ENCODE results near the gene MYL6.

MYL6 gene

DNA sequence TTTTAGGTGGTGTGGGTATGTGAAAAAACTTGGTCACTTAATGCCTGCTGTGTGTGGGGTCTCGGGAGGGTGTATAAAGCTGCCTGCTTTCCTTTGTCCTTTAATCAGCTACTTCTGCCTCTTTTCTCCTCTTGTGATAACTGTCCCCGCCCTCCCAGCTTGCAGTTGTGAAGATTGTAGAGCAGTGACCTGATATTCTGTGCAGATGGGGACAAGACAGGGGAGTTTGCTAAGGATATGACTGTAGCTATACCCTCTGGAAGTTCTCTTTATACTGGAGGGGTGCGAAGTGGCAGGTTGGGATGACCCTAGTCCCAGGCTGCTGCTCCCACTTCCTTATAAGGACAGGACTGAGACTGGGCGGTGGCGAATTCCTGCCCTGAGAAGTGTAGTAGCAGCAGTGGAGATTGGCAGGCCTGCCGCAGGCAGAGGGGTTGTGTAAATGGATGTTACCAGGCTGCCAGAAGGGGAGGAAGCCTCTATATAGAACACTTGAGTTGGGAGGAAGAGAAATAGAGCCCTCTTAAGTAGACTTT lies 835 bp downstream of the MYL6 start:
- no peak for FAIRE-seq

DNA sequence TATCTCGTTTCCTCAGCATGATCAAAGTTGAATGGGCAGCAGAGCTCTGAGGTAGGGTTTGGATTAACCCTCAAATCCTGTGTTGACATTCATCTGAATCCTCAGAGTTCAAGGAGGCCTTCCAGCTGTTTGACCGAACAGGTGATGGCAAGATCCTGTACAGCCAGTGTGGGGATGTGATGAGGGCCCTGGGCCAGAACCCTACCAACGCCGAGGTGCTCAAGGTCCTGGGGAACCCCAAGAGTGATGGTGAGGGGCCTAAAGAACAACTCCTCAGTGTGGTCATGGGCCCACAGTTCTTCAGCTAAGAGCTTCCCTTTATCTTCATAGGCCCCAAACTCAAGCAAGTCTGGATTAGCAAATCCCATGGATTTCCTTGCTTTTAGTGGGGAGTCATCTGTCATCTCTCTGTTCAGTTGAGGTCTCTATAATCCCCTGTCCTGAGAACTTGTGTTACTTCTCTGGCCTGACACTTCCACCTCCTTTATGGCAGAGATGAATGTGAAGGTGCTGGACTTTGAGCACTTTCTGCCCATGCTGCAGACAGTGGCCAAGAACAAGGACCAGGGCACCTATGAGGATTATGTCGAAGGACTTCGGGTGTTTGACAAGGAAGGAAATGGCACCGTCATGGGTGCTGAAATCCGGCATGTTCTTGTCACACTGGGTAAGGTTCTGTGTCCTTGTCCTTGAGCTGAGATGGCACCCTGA lies 1.5 kb downstream of the MYL6 start:
- no peak for FAIRE-seq

DNA sequence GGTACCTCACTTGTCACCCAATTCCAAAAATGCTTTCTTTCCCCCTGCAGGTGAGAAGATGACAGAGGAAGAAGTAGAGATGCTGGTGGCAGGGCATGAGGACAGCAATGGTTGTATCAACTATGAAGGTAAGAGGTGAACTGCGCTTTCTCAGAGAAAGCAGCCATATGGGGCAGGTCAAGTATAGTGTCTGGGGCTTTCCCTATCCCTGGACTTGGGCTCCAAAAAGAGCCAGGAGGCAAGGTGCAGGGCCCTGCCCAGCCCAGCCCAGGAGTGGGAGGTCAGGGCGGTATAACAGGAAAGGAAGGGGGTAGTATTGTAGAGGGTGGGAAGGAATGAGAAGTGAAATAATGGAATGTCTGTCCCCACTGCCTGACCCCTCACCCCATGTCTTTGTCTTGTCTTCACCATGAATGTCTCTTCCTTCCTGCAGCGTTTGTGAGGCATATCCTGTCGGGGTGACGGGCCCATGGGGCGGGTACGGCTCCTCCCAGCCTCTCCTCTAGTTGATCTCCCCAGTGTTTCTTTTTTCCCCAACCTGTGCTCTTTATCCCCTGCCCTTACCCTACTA lies 2.1 kb downstream of the MYL6 start:
- no peak for FAIRE-seq

DNA sequence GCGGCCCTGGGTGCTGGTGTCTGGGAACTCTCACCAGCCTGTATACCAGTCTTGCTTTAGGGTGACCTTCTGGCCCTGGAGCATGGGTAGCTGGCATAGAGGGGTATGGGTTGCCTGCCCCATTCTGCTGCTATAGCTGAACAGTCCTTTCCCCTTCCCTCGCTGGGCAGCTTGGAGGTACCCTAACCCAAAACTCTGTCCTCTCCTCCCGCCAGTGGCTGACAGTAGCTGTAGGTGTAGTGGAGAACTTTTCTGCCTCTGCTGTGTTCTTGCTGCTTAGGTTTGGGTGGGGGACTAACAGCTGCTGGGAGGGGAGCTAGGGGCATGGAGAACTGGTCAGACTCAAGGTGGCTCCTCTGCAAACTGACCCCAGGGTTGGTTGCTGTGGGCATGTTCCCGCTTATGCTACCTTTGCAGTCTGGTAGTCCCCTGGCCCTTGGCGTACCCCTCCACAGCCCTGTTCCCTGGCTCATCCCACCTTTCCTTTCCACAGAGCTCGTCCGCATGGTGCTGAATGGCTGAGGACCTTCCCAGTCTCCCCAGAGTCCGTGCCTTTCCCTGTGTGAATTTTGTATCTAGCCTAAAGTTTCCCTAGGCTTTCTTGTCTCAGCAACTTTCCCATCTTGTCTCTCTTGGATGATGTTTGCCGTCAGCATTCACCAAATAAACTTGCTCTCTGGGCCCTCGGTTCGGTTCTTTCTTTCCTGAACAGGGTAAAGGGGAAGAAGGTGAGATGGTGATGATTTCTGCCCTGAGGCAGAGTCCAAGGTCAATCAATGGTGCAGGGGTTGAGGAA lies 2.9 kb downstream of the MYL6 start:
- FAIRE-seq = no peak

DNA sequence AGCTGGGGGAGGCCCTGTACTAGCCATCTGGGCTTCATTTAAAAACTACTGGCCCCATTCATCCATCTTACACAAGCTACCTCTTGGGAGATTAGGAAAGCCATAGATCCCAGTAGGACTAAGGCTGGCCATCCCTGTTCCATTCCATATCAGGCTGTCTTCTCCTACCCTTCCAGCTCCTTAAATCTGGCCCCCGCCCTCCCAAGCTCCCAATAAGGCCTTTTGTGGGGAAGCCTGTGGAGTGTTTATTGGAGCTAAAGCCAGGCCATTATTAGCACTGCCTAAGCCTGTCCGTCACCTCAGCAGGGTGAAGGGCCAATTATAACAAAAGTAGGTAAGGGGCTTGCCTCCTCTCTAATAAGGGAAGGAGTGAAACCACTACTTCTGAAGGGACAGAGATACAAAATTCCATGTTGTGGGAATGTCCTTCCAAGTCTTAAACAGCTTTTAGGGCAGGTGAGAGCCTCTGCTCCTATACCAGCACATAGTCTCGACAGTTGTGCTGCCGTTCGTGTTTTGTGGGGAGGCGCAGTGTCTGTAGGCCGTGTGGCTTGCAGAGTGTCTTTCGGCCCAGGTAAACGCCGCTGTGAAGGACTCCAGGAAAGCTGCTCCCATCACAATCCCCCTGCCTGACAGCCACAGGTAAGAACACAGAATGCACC lies 3.7 kb downstream of the MYL6 start:
- no peak for FAIRE-seq

DNA sequence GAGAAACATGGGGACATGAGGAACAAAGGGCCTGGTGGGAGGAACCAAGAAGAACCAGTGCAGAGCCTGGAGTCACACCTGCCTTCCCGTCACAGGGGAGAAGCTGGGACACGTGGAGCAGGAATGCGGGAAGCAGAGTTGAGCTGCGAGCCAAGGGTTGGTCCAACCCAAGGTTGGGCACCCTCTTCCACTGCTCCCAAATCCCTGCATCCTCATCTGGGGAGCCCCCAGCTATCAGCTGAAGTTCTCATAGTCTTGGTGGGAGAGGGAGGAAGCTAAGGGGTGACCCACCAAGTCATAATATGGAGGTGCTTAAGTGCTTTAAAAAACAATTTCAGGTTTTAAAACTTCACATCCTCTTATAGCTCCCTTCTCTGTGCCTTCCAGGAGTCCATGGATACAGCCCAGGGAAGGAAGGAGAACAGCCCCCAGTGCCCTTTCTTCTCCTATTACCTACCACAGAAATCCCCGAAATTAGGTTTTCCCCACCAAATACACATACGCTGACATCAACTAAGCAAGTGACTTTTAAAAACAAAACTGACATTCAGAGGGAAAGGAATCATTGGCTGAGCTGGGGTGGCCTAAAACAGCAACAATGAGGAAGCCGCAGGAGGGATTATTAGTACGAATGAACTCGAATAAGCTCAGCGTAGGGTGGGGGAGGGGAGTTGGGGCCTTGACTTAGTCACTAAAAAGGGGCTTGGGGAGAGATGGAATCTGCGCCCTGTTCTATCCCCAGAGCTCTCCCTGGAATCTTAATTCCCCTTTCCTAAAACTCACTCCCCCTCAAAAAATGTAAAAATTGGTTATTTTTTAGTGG lies 4.5 kb downstream of the MYL6 start:
- FAIRE-seq = no peak

DNA sequence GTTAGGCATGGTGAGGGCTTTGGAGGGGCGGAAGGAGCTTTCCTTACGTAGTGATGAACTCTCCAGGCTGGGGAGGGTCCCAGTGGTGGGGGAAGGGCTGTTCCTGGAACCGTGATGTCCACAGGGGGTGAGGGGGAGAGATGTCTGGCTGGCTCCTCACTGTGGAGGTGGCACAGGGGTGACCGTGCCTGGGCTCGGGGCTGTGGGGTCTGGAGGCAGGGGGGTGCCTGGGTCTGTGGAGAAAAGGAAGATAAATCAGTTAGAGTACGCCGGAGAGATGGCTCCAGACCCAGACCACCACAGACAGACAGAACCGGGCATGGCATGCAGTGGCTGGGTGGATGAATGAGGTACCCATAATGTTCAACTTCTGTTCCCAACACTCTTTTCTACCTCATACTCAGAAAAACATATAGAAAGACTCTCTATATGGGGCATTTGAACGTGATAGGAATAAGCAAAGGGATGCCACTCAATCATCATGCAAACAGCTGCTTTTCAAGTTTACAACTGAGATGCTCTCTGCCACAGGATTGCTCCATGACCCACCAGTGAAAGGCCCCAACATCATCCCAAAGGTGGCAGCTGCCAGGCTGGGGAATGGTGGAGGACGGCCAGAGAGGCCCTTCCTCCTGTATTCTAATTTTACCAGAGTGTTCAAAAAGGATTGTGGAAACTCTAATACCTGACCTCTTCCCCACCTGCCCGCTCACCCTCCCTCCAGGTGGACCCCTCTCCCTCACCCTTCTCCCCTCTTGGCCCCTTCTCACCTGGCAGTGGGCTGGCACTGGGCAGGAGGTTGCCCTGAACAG lies 5.6 kb downstream of the MYL6 start:
- no peak for FAIRE-seq

DNA sequence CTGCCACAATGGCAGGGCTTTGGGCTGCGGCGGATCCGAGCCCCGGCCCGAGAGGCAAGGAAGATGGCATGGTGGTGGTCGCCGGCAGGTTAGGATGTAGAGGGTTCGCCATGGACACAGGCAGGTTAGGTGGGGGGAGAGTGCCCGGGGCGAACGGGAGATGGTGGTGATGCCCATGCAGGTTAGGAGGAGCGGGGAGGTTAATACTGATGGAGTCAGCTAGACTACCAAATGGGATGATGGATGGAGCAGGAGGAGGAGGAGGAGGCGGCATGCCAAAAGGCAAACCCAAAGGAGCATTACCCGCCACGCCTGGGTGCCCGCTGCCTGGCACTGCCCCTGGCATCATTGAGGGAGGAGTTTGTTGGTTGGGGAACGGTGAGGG lies 6.2 kb downstream of the MYL6 start:
- no peak for FAIRE-seq

DNA sequence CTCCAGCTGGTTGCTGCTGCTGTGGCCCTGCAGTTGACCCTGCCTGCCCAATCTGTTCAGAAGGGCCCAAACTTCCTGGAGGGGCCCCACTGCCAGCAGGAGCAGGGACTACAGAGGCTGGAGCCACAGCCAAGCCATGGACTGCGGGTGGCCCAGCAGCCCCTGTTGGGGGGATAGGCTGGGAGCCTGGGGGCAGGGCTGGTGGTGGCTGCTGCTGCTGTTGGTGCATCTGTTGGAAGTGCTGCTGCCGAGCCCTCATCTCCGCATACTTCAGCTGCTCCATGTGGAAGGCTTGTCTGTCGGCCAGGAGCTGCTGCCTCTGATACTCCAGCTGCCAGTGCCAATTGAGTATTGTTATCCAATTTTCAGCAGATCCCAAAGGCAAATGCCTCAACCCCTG lies 7.2 kb downstream of the MYL6 start:
- FAIRE-seq = no peak

DNA sequence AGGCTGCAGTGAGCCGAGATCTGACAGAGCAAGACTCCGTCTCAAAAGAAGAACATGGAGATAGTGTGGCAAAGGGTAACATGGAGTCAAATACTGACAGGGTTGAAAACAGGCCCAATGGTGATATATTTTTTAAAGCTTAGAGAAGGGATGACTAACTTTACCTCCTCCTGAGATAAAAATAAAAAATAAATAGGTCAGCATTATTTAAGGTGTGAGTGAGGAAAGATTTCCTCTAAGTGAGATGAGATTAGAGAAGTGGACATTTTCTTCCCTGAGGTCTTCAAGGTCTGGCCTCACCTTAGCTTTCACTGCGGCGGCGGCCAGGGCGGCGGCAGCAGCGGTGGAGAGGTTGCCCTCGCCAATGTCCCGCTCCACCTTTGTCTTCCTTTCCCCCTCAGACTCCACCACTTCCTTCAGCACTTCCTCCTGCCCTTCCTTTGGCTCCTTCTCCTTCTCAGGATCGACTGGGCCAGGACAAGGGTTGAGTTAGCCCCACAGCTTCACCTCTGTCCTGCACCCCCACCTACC lies 11.1 kb downstream of the MYL6 start:
- no peak for FAIRE-seq

DNA sequence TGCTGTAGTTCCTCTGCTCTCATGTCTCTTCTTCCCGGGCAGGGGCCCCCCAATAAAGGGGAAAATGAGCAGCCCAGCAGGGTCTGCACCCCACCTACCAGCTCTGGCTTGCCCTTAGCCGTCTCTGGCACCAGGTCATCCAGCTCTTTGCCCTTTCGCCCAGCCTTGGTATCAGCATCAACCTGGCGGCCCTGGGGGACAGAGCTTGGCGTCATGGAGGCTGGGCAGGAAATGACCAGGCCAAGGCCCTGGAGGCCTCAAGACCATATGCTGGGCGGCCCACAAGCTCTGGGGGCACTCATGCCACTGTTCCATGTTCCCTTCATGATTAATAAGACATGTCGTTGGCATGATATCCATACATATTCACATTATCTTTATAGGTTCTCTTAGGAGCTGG lies 14.7 kb downstream of the MYL6 start:
- FAIRE-seq = no peak

DNA sequence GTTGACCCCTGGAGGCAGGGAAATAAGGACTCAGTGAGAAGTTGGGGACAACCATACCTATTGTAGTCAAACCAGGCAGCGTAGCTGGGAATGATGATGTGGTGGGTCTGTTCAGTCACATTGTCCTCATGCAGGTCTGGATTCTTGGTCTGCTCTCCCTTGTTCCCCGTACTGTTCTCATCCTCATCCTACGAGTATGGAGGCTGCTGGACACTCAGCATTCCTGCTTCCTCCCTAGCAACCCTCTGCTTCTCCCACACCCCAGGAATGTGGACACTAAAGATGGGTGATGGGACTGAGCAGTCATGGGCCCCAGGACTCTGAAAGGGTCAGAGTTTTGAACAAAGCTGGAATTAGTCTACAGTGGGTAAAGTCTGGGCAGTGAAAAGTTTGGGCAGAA lies 20.2 kb downstream of the MYL6 start:
- FAIRE-seq = no peak

DNA sequence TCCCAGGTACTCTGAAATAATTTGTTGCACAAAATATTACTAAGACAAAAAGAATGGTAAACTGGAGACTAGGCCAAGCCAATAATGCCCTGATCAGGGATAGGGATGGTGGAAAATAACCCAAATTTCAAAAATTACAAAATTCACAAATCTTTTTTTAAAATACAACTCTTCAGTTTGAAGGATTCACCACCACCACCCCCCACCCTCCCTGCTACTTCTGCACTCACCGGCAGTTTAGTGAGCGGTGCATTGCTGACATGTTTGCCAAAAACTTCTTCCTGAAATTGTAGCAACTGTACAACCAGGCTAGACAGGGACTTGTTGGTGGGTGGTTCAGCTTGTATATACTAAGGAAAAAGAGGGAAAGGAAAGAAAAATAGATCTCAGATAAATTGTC lies 28.8 kb downstream of the MYL6 start:
- no peak for FAIRE-seq

DNA sequence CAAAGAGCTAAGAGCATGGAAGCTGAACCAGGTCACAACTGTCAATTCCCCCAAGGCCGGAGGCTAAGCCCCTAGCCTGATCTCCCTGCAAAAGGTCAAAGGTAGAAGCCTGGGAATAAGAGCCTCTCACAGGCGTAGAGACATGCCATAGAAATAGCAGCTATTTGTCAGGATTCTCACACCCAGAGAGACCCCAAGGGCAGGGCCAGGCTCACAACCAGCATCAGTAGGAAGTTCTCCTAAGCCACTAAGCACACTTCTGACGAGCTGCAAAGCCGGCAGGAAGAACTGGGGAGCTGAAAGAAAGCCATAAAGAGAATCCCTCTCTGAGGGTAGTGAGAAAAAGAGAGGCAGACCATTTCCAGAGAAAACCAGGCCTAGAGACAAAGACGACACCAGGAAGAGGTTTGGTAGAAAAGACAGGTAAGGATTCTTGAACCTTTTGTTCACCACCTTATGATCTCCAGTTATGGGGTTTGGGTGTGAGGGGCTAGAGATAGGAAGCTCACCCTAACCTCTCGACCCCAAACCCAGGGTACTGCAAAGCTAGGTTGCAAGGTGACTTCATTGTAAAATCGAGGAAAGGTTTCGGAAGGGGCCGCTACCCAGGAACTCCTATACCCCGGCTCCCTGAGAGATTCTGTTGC lies 30.1 kb downstream of the MYL6 start:
- FAIRE-seq = no peak

DNA sequence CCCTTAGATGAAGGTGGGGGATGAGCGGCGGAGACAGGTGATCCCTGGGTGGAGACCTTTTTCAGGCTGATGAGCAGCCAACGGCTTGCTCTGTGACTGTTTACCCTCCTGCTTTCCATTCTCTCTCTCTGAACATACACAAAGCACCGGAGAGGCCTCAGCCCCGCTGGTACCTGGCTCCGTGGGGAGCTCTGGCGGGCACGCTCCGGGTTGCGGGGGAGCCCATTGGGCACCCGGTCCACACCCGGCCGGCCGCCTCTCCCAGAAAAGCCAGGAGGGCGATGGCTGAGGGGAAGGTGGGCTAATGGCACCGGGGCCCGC lies 30.6 kb downstream of the MYL6 start:
- no peak for FAIRE-seq

DNA sequence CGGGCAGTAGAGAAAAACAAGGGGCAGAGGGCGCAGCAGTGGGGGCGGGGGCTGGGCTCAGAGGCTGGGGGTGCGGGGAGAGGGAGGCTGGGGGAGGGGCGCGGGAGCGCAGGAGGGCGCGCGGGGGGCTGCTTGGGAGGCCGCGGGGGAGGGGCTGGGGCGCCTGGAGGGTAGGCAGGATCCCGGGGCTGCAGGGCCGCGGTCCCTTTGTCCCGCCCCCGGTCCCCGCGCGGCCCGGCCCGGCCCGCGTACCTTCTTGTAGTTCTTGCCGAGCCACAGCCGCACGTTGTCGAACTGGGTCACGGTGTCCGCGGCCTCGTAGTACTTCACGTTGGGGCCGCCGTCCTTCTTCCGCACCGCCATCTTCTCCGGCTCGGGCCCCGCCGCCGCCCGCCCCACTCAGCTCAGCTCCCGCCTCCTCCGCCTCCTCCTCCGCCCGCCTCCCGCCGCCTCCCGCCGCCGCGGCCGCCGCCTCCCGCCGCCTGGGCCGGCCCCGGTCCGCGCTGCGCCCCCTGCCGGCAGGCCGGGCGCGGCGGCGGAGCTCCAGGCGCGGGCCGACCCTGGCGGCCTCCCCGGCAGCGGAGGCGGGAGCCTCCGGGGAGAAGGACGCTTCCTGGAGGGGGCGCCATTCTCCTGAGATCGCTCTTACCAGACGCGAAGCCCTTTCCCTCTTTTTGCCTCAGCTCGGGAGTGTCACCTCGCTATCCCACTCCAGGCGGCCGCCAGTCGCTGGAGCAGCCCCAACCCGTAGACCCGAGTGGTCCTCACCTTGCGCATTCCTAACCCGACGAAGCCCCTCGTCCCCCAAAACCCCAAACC lies 31.1 kb downstream of the MYL6 start, which contains the start of gene SMARCC2:
TSS of gene SMARCC2 (minus strand) at position 385 of the 819 bp plus-strand sequence. CDS start at position 363, 22 bp downstream.
- no peak for FAIRE-seq

DNA sequence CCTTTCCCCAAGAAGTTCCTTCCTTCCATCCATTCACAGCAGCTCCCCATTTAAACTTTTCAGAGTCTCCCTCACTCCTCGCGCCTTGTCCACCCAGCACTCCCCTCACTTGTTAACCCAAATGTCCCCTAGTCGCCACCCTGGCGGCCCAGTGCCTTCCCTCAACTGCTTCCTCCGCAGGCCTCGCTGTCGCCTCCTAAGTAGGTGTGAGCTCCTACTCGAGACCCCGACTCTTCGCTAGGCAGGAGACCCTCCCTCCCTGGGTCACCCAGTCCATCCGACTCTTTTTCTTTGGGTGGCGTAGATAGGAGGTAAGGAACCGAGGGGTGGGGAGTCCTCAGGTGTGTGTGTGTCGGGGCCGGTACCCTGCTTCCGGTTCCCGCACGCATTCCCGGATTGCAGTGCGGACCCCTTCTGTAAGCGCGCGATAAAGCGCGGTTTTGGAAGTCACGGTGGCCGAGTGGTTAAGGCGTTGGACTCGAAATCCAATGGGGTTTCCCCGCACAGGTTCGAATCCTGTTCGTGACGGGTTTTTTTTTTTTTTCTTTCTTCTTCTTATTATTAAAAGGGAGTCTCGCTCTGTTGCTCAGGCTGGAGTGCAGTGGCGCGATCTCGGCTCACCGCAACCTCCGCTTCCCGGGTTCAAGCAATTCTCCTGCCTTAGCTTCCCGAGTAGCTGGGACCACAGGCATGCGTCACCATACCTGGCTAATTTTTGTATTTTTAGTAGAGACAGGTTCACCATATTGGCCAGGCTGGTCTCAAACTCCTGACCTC lies 31.9 kb downstream of the MYL6 start:
- no peak for FAIRE-seq

DNA sequence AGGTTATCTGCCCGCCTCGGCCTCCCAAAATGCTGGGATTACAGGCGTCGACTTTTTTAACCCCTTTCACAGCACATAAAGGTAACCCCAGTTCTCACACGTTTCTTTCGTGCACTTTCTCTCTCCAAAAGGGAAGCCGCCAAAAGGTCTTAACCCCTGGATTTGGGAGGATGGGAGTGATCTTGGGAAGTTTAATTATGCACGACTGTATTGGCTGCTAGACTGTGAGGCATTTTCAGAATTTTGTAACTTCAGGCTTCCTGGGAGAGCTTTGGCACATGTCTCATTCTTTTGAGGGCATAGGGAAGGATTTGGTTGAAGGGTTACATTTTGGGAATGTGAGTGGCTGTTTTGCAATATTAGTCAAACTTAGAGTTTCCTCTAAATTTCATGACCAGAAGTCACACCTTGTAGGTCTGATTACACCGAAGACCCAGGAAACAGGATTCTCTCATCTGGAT lies 32.6 kb downstream of the MYL6 start:
- no peak for FAIRE-seq

DNA sequence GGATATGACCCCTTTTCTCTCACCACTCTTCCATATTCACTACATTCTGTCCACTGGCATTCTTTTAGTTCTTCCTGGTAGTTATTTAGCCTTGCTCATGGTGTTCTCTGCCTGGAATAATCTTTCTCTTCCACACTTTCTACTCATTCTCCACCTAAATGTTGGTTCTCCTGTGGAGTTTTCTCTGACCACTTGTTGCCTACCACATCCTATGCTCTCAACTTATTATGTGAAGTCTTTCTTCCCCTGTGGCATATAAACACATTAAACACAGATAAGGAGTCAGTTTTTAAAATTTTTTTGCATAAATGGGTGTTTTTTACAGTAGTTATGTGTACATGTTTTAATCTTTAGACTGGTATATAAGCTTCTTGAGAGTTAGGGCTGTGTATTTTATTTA lies 34.4 kb downstream of the MYL6 start:
- no peak for FAIRE-seq
